GM18951 (cell line): Measurements from ENCODE around the gene NAPEPLD.
"Not testable (repeated sequence)": the region's sequence is repeated elsewhere in the genome, so short reads cannot be mapped to it uniquely, and the experiment has no call there.

Experiments
- POLR2A ChIP-seq: IDR thresholded peaks from 4 replicates; pipeline ENCODE4 v1.6.1; 2011; ENCODE audit warnings: mild to moderate bottlenecking; ENCODE audit not compliant: insufficient read length, insufficient read depth; ENCODE audit errors: extremely low read depth
- in situ Hi-C: fragments of 300-500 bp; cut with MboI; formaldehyde crosslinking; loops from one replicate; pipeline ENCODE4 v1.12.0; 2022; ENCODE audit warnings: low sequenced_read_pairs, mixed read lengths, inconsistent platforms; ENCODE audit not compliant: unreplicated experiment

Gene NAPEPLD

DNA sequence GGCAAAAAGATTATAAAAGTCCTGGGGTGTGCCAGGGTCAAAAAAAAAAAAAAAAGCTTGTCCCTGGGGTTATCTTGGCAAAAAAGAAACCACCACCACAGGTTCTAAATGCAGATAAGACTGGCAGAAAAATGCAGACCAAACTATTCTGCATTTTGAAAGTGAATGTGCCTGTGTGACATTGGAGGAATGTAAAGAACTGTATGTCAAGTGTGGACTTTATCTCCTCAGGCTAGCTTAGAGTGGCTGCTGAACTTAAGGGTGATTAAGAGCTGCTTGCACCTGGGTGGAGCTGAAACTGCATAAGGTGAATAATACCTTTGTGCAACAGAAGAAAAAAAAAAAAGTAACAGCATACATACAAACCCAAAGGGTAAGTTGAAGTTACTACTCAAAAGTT, 1.3 kb upstream of the NAPEPLD start:
- no peak for TF ChIP-seq POLR2A
- in situ Hi-C loops, result no loop called here

- in situ Hi-C loops, result no loop called here
- no peak for TF ChIP-seq POLR2A
Measured at GRCh38 chr7:103149808-103150180, 895 bp upstream of the NAPEPLD start.

GRCh38 chr7:103148131-103148993, 537 bp downstream of the NAPEPLD start:
- no peak for TF ChIP-seq POLR2A
- in situ Hi-C loops, result no loop called here

GRCh38 chr7:103144754-103145153, 4.1 kb downstream of the NAPEPLD start:
- in situ Hi-C loops, result not testable (repeated sequence)

DNA sequence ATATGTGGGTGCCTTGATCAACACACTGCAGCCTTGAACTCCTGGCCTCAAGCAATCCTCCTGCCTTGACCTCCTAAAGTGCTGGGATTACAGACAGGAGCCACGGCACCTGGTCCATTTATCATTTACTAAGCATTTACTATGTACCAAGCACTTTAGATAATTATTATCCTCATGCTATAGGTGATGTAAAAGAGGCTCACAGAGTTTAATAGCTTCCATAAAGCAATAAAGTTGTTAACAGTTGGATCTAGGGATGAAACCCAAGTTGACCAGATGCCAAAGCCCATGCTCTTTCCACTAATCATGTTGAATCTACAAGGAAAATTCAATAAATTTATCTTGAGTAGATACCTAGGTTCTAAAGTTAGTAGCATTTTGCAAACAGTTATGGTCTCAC, 5.0 kb downstream of the NAPEPLD start:
- in situ Hi-C loops, result no loop called here
- no peak for TF ChIP-seq POLR2A

DNA sequence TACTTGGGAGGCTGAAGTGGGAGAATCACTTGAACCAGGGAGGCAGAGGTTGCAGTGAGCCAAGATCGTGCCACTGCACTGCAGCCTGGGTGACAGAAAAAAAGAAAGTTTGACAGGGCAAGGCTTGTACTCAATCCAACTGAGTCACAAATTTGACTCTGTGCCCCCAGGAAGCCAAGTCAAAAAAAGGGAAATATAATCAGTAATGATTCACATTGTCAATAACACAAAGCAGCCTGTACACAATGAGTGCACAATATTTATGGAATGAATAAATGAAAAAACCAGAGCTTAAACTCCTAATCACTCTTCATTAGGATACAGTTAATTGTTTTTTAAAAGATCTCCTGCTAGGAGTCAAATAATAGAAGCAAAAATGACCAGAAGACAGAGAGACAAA, 6.4 kb downstream of the NAPEPLD start:
- in situ Hi-C loops, result no loop called here
- TF ChIP-seq POLR2A, result no peak

DNA sequence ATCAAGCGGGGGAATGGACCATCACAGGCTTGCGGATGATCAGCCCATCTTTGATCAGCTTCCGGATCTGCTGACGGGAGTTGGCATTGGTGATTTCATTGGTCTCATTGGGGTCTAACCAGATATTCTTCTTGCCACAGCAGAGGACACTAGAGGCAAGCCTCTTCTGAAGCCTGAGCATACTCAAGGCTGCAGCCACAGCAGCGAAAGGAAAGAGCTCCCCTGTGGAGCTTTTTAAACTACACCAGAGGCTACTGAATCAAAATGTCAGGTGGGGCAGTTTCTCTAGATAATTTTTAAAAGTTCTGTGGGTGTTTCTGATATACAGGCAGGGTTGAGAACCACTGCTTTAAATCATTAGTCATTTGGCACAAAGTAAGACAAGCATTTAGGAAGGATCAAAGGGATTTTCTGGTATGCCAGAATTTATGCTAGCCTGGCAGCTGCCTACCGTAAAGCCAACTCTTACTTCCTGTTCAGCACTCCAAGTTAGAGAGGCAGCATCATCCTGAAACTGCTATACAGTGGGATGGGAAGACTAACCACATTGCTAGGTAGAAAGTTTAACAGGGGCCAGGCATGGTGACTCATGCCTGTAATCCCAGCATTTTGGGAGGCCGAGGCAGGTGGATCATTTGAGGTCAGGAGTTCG, 7.0 kb downstream of the NAPEPLD start:
- no peak for TF ChIP-seq POLR2A
- in situ Hi-C loops, result no loop called here

- in situ Hi-C loops, result no loop called here
- no peak for TF ChIP-seq POLR2A
Measured at GRCh38 chr7:103140685-103141084, 8.2 kb downstream of the NAPEPLD start.

GRCh38 chr7:103140061-103140460, 8.8 kb downstream of the NAPEPLD start:
- no peak for TF ChIP-seq POLR2A
- in situ Hi-C loops, result no loop called here

DNA sequence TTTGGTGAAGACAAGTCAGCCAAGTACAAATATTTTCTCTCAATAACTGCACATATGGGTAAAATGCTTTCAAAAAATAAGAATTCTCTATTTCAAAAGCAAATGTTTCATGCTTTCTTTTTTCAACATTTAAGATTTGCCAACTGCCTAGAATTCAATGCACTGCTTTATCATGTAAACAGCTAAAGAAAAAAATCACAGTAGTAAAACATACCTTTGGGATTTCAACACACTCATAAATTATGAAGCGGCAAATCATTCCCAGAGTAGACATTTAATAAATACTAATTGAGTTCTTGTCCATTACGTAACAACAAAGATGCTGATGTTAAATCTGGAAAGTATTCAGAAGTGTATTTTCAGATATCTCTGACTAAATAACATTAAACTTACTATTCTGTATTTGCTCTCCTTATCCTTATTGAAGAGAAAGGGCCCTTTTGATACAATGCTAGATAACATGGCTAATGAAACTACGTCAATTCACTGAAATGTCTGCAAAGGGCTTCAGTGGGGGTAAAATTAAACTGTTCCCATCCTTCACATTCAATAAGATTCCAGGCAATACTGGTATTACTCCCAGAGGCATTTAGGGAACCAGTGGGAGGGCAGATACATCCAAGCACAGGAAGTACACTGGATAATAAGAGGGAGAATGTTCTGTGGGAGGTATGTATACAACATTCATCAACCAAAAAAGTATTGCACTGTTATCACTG, 13.9 kb downstream of the NAPEPLD start:
- in situ Hi-C loops, result no loop called here
- TF ChIP-seq POLR2A, result no peak

DNA sequence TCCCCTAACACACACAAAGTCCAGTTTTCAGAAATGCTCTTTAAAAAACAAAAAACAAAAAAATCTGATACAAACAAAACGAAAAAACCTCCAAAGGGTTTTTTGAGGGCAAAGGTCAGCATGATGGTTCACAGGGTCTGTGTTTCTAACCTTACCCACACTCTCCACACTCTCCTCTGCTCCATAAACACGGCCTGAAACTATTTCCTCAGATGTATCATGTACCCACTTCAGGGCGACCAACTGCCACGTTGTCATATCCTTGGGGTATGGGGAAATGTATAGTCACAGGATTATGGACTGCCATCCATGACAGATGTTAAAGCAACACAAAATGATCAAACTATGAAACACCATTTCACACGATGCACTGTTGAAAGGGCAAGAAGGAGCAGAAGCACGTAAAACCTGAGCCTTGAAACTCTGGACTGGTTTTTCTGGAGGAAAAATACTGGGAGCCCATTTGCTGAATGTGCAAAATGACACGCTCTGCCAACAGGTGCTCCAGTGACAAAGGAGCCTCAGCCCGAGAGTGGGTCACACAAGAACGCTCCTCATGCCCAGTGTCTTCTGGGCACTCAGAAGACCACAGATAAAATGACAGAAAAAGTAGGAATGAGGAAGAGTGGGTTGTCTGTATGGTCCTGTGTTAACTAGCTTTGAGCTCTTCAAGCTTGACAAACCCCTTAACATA, 15.8 kb downstream of the NAPEPLD start:
- no peak for TF ChIP-seq POLR2A
- in situ Hi-C loops, result no loop called here

DNA sequence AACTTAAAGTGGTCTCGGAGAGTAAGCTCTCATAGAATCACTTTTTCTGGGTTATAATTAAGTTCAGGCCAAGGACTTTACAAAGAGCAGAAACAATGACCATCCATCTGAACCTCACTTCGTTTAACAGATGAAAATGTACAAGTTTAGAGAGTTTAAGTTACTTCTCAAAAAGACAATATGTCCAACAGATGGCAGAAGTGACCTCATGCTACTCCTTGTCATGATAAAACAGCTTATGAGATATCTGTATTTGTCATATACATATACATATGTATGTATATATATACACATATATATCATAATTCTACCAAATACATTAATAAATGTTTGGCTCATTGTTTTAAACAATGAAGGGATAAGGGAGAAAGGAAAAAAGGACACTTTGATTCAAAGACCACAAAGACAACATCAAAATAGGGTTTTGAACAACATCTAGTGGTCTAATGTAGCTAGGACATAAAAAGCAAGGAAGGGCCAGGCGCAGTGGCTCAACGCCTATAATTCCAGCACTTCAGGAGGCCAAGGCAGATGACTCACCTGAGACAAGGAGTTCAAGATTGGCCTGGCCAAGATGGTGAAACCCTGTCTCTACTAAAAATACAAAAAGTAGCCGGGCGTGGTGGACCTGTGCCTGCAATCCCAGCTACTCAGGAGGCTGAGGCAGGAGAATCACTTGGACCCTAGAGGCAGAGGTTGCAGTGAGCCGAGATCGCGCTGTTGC, 17.8 kb downstream of the NAPEPLD start:
- in situ Hi-C loops, result no loop called here
- no peak for TF ChIP-seq POLR2A

GRCh38 chr7:103129702-103130549, 19.0 kb downstream of the NAPEPLD start:
- no peak for TF ChIP-seq POLR2A
- in situ Hi-C loops, result no loop called here
